Choroid plexus epithelial cell (primary cell): ENCODE results near the gene ARHGEF33.

Experiments
- DNase-seq: peaks from one replicate; pipeline ENCODE4 v3.0.0-alpha.2; 2010; ENCODE audit warnings: low read depth
- H3K4me3 ChIP-seq: 2 replicates; pipeline ENCODE4 v1.5.1; 2011; ENCODE audit warnings: low read depth, mild to moderate bottlenecking, control low read depth, low read length, moderate library complexity
- TF ChIP-seq, protein P1 (sequence below): conservative IDR thresholded peaks from 2 replicates; pipeline ENCODE4 v1.5.1; 2011; ENCODE audit warnings: low read depth, mild to moderate bottlenecking, control low read depth, inconsistent platforms, low read length, moderate library complexity

The ARHGEF33 gene

DNA sequence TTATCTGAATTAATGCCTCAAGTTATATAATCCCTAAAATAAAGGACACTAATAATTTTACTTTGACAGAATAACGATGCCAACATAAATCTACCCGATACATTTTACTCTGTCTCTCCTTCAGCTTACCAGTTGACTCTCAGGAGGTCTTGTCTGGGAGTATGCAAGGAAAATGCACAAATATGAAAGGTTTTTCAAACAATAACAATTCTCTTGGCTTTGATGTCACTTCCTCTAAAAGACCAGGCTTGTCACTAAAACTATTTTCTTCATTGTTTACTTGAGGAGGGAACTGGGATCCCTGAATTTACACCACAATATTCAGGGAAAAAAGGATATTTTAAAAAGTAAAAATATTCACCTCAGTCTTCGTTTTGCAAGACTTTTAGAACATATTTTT is 134.0 kb downstream of the ARHGEF33 start:
- TF ChIP-seq, protein P1, sequence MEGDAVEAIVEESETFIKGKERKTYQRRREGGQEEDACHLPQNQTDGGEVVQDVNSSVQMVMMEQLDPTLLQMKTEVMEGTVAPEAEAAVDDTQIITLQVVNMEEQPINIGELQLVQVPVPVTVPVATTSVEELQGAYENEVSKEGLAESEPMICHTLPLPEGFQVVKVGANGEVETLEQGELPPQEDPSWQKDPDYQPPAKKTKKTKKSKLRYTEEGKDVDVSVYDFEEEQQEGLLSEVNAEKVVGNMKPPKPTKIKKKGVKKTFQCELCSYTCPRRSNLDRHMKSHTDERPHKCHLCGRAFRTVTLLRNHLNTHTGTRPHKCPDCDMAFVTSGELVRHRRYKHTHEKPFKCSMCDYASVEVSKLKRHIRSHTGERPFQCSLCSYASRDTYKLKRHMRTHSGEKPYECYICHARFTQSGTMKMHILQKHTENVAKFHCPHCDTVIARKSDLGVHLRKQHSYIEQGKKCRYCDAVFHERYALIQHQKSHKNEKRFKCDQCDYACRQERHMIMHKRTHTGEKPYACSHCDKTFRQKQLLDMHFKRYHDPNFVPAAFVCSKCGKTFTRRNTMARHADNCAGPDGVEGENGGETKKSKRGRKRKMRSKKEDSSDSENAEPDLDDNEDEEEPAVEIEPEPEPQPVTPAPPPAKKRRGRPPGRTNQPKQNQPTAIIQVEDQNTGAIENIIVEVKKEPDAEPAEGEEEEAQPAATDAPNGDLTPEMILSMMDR: no peak
- no peak for DNase-seq

GRCh38 chr2:39024833-39025232 is 135.2 kb downstream of the ARHGEF33 start:
- no peak overlapping the region for H3K4me3 ChIP-seq
- peak; percentile 6 for DNase-seq
- TF ChIP-seq, protein P1: no peak

More for the DNA sequence above, 134.0 kb downstream of the ARHGEF33 start:
- H3K4me3 ChIP-seq: no peak overlapping the region
